ENCODE measurements around the gene ARFGAP3. TPM values are rescaled to one million over a fixed set of nuclear protein-coding genes. Genes with fewer than 3 reads are reported as not detected.

Gene ARFGAP3
- total RNA-seq, 1 experiment from 2014 or later, result 37.4 TPM

GRCh38 chr22:42805998-42806830 is 50.9 kb downstream of the ARFGAP3 start:
- Mint-ChIP-seq H3K36me3 (ENCODE audit: insufficient read depth, unreplicated experiment) (peaks cover 51% of the 10 kb centered on the region), H3K27me3 (ENCODE audit: insufficient read depth, unreplicated experiment) (no peaks in the 10 kb centered on the region), H3K4me3 (ENCODE audit: unreplicated experiment) (no peak overlapping the region), H3K4me1 (ENCODE audit: low read depth, unreplicated experiment) (no peaks in the 10 kb centered on the region), H3K27ac (ENCODE audit: unreplicated experiment) (peak overlapping the region; percentile 42), H3K9me3 (ENCODE audit: unreplicated experiment) (no peaks in the 10 kb centered on the region)
- no peaks in the 10 kb centered on the region for H3K9me3 ChIP-seq
- DNase-seq, result no peak
- no peak for TF ChIP-seq CTCF (IDR thresholded peaks at IDR 0.05; ENCODE audit: insufficient read depth in 1 of 2, low read depth in 1 of 2, low read length in 1 of 2, severe bottlenecking in 1 of 2, unreplicated experiment in 1 of 2)
- no TSS peak for BruUV-seq (replicated peaks)
- no peak overlapping the region for H3K4me3 ChIP-seq (ENCODE audit: low read depth, low read length)
- ChIA-PET CTCF (no interaction called here), POLR2A (no interaction called here)
- no peaks in the 10 kb centered on the region for H3K27me3 ChIP-seq (replicated peaks; ENCODE audit: control insufficient read depth, insufficient read depth, low read length)
- H3K36me3 ChIP-seq (ENCODE audit: control insufficient read depth, insufficient read depth, low read length), result peaks cover 4% of the 10 kb centered on the region
- intact Hi-C loops (cut with micrococcal nuclease; ENCODE audit: unreplicated experiment), result no loop called here
- H3K4me1 ChIP-seq, result no peaks in the 10 kb centered on the region

GRCh38 chr22:42805016-42805997 is 51.8 kb downstream of the ARFGAP3 start:
- no peaks in the 10 kb centered on the region for H3K9me3 ChIP-seq
- BruUV-seq (replicated peaks), result no TSS peak
- intact Hi-C loops (cut with micrococcal nuclease; ENCODE audit: unreplicated experiment), result no loop called here
- H3K4me3 Mint-ChIP-seq (ENCODE audit: unreplicated experiment), result no peak overlapping the region
- no peaks in the 10 kb centered on the region for H3K27me3 ChIP-seq (replicated peaks; ENCODE audit: control insufficient read depth, insufficient read depth, low read length)
- H3K9me3 Mint-ChIP-seq (ENCODE audit: unreplicated experiment), result no peaks in the 10 kb centered on the region
- ChIA-PET CTCF (no interaction called here), POLR2A (no interaction called here)
- no peak overlapping the region for H3K4me3 ChIP-seq (ENCODE audit: low read depth, low read length)
- no peaks in the 10 kb centered on the region for H3K4me1 Mint-ChIP-seq (ENCODE audit: low read depth, unreplicated experiment)
- no peak for DNase-seq
- no peaks in the 10 kb centered on the region for H3K27me3 Mint-ChIP-seq (ENCODE audit: insufficient read depth, unreplicated experiment)
- H3K36me3 Mint-ChIP-seq (ENCODE audit: insufficient read depth, unreplicated experiment), result peaks cover 51% of the 10 kb centered on the region
- no peak for TF ChIP-seq CTCF (IDR thresholded peaks at IDR 0.05; ENCODE audit: insufficient read depth in 1 of 2, low read depth in 1 of 2, low read length in 1 of 2, severe bottlenecking in 1 of 2, unreplicated experiment in 1 of 2)
- no peaks in the 10 kb centered on the region for H3K4me1 ChIP-seq
- H3K27ac Mint-ChIP-seq (ENCODE audit: unreplicated experiment), result peak overlapping the region; percentile 42
- H3K36me3 ChIP-seq (ENCODE audit: control insufficient read depth, insufficient read depth, low read length), result peaks cover 4% of the 10 kb centered on the region

- Mint-ChIP-seq H3K27ac (ENCODE audit: unreplicated experiment) (no peak overlapping the region), H3K9me3 (ENCODE audit: unreplicated experiment) (no peaks in the 10 kb centered on the region), H3K36me3 (ENCODE audit: insufficient read depth, unreplicated experiment) (peaks cover 45% of the 10 kb centered on the region), H3K27me3 (ENCODE audit: insufficient read depth, unreplicated experiment) (no peaks in the 10 kb centered on the region), H3K4me3 (ENCODE audit: unreplicated experiment) (no peak overlapping the region), H3K4me1 (ENCODE audit: low read depth, unreplicated experiment) (no peaks in the 10 kb centered on the region)
- H3K27me3 ChIP-seq (replicated peaks; ENCODE audit: control insufficient read depth, insufficient read depth, low read length), result no peaks in the 10 kb centered on the region
- TF ChIP-seq CTCF (IDR thresholded peaks at IDR 0.05; ENCODE audit: insufficient read depth in 1 of 2, low read depth in 1 of 2, low read length in 1 of 2, severe bottlenecking in 1 of 2, unreplicated experiment in 1 of 2), result no peak
- intact Hi-C loops (cut with micrococcal nuclease; ENCODE audit: unreplicated experiment), result no loop called here
- H3K36me3 ChIP-seq (ENCODE audit: control insufficient read depth, insufficient read depth, low read length), result peaks cover 2% of the 10 kb centered on the region
- DNase-seq, result no peak
- ChIA-PET CTCF (interaction anchor here (0.7 kb wide), 1 partner anchor 315 kb away, joined by 3 read pairs; no protein-coding TSS in a partner anchor), POLR2A (no interaction called here)
- H3K9me3 ChIP-seq, result no peaks in the 10 kb centered on the region
- no TSS peak for BruUV-seq (replicated peaks)
- no peak overlapping the region for H3K4me3 ChIP-seq (ENCODE audit: low read depth, low read length)
- no peaks in the 10 kb centered on the region for H3K4me1 ChIP-seq
Measured at GRCh38 chr22:42803389-42803788, 53.7 kb downstream of the ARFGAP3 start.

Data from Caco-2 (cell line).